SK-N-MC (cell line): ENCODE data around the gene NBPF1.
A peak's percentile ranks its signal among the peaks of the same experiment; 100 is the strongest.
"Not testable (repeated sequence)": the region's sequence is repeated elsewhere in the genome, so short reads cannot be mapped to it uniquely, and the experiment has no call there.

ENCODE experiments used
- DNase-seq: peaks from one replicate; pipeline ENCODE4 v3.0.0-alpha.2; 2011; ENCODE audit warnings: low read depth, low spot score
- H3K27ac ChIP-seq: fragments of 200-600 bp; sonication (generic); 2 replicates; pipeline ENCODE4 v1.5.1; 2016; ENCODE audit warnings: mixed run types
- H3K36me3 ChIP-seq: fragments of 200-600 bp; sonication (generic); 2 replicates; pipeline ENCODE4 v1.6.1; 2017; ENCODE audit warnings: antibody characterized with exemption, low read length, mixed read lengths; ENCODE audit not compliant: insufficient read depth
- H3K4me3 ChIP-seq: fragments of 200-600 bp; sonication (generic); 2 replicates; pipeline ENCODE4 v1.5.1; 2016
- H3K9ac ChIP-seq: fragments of 200-600 bp; sonication (generic); 2 replicates; pipeline ENCODE4 v1.8.0; 2017; ENCODE audit warnings: mixed run types, mixed read lengths; ENCODE audit not compliant: insufficient read length
- H3K9me3 ChIP-seq: fragments of 200-600 bp; sonication (generic); 2 replicates; pipeline ENCODE4 v1.6.1; 2017; ENCODE audit warnings: low read depth, mild to moderate bottlenecking, antibody characterized with exemption, low read length, moderate library complexity, mixed read lengths
- EZH2 ChIP-seq: fragments of 200-600 bp; sonication (generic); IDR thresholded peaks from one replicate; pipeline ENCODE4 v1.6.1; 2017; ENCODE audit warnings: antibody characterized with exemption
- FOXP2 ChIP-seq: optimal IDR thresholded peaks from 2 replicates; pipeline ENCODE3; 2011; ENCODE audit warnings: mild to moderate bottlenecking, moderate library complexity; ENCODE audit not compliant: insufficient read depth; ENCODE audit errors: extremely low read length, control extremely low read depth
- POLR2AphosphoS5 ChIP-seq: IDR thresholded peaks from 2 replicates; pipeline ENCODE4 v1.6.1; 2012; ENCODE audit warnings: mild to moderate bottlenecking, low read depth, low read length, borderline replicate concordance

The NBPF1 gene

GRCh38 chr1:16635959-16636358 lies 22.6 kb upstream of the NBPF1 start:
- not testable (repeated sequence) for H3K9ac ChIP-seq, DNase-seq, H3K9me3 ChIP-seq, H3K4me3 ChIP-seq, H3K27ac ChIP-seq
- H3K36me3 ChIP-seq = peaks cover 18% of the 10 kb centered on the region; the same call in 1 of the 2 replicates

DNA sequence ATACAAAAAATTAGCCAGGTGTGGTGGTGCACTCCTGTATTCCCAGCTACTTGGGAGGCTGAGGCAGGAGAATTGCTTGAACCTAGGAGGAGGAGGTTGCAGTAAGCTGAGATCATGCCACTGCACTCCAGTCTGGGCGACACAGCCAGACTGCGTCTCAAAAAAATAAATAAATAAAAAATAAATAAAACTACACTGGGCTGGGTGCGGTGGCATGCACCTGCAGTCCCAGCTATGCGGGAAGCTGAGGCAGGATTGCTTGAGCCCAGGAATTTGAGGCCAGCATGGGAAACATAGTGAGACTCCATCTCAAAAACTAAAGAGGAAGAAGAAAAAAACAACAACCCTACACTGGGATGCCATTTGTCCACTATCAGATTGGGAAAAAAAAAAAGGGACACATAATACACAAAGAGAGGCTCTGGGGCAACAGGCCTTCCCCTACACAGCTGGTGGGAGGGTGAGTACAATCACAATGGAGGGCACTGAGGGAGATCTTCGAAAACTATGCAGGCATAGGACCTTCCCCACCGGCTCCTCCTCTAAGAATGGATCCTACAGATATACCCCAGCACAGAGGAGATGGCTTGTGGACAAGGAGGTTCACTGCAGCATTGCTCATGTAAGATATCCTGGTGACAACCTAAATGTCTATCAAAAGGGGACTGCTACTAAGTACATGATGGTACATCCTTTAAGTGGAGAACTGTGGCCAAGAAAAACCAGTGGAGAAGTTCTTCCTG lies 20.3 kb upstream of the NBPF1 start:
- not testable (repeated sequence) for DNase-seq, H3K27ac ChIP-seq, H3K9me3 ChIP-seq, H3K9ac ChIP-seq, H3K4me3 ChIP-seq
- H3K36me3 ChIP-seq = peaks cover 25% of the 10 kb centered on the region; the same call in 1 of the 2 replicates

DNA sequence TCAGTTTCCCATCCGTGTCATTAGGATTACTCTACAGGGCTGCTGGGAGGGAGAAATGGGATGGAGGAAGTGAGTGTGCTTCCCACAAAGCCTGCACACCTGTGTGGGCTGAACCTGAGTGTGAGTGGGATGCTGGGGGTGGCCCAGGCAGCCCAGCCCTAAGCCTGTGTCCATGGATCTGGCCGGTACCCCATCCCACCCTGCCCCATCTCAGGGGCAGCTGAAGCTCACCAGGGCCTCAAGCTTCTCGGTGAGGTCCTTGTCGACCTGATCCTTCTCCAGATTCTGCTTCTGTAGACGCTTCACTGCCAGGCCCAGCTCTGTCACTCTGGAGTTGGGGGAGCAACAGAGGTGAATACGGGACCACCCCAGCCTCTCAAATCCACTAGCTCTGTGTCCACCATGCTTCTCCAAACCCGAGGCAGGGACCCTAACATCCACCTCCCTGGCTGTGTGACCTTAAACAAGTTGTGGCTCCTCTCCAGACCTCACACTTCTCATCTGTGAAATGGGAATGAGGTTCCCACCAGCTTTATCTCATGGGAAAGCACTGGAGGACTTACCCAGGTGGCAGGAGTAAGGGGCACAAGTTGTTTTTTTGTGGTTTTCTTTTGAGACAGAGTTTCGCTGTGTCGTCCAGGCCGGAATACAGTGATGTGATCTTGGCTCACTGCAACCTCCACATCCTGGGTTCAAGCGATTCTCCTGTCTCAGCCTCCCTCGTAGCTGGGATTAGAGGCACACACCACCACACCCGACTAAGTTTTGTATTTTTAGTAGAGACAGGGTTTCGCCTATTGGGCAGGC lies 18.9 kb upstream of the NBPF1 start:
- DNase-seq, H3K4me3 ChIP-seq, H3K9ac ChIP-seq, H3K9me3 ChIP-seq, H3K27ac ChIP-seq: not testable (repeated sequence)
- peaks cover 31% of the 10 kb centered on the region; the same call in 1 of the 2 replicates for H3K36me3 ChIP-seq

DNA sequence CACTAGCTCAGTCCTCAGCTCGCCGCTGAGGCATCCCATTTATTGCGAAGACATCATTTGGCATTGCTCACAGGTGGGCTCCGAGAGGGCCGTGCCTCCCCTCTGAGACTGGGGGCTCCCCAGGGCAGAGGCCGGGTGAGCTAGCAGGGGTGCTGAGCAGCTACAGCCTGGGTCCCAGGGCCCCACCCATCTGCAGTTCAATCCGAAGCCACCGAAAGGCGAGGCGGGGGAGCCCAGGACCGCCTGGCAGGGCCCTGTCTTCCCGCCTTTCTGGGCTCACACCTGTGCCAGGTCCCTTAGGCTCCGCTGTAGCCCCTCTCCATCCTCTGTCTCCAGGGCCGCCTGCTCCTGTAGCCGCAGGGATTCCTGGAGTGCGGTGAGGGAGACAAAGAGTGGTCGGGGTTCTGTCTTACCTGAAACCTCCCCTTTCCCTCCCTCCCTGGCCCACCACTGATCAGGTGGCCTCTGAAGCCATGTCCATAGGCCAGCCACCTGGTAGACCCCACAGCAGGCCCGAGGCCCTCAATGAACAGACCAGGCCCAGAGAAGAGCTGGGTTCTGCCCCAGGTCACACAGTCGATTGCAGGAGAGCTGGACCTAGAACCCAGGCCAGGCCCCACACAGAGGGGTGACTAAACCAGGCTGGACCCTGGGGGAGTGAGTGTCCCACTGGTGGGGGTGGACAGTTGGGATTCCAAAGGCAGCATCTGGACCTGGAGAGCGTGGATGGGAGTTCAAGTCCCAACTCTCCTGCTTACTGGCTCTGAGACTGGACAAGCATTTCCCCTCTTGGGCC lies 18.1 kb upstream of the NBPF1 start:
- Histone ChIP-seq H3K9ac (no peak overlapping the region), H3K27ac (no peak overlapping the region), H3K36me3 (peaks cover 32% of the 10 kb centered on the region; the same call in 1 of the 2 replicates), H3K4me3 (no peak overlapping the region), H3K9me3 (no peaks in the 10 kb centered on the region)
- TF ChIP-seq POLR2AphosphoS5 (no peak), FOXP2 (no peak), EZH2 (no peak)
- DNase-seq = no peak

- DNase-seq = no peak
- TF ChIP-seq EZH2 = no peak
- Histone ChIP-seq H3K4me3 (no peak overlapping the region), H3K36me3 (peaks cover 38% of the 10 kb centered on the region; the same call in 1 of the 2 replicates), H3K9me3 (no peaks in the 10 kb centered on the region), H3K27ac (no peak overlapping the region), H3K9ac (no peak overlapping the region)
These were observed 17.4 kb upstream of the NBPF1 start for GRCh38 chr1:16630661-16631247.

DNA sequence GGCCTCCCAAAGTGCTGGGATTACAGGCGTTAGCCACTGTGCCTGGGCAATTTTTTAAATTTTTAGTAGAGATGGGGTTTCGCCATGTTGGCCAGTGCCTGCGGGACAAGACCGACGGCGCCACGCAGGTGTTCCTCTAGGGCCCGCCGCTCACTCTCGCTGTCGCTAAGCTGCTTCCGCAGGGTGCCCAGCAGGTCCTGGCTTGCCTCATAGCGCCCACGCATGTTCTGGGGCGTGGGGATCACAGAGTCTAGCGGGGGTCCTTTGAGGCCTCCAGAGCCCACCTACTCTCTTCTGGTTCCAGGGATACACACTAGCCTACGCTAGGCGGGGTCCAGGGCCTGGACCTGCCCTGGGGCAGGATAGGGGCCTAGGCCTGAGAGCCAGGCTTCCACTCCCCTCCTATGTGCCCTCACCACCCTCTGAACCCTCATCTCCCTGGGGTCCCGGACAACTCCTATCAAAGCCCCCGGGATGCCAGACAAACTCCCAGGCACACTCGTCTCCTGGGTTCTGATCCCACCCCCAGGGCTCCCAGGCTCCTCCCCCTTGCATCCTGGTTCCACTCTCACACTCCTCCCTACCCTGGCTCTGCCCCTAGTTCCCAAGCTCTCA lies 16.7 kb upstream of the NBPF1 start:
- H3K27ac ChIP-seq, H3K9me3 ChIP-seq, H3K4me3 ChIP-seq, H3K9ac ChIP-seq, DNase-seq: not testable (repeated sequence)
- H3K36me3 ChIP-seq = peaks cover 42% of the 10 kb centered on the region; the same call in 1 of the 2 replicates

DNA sequence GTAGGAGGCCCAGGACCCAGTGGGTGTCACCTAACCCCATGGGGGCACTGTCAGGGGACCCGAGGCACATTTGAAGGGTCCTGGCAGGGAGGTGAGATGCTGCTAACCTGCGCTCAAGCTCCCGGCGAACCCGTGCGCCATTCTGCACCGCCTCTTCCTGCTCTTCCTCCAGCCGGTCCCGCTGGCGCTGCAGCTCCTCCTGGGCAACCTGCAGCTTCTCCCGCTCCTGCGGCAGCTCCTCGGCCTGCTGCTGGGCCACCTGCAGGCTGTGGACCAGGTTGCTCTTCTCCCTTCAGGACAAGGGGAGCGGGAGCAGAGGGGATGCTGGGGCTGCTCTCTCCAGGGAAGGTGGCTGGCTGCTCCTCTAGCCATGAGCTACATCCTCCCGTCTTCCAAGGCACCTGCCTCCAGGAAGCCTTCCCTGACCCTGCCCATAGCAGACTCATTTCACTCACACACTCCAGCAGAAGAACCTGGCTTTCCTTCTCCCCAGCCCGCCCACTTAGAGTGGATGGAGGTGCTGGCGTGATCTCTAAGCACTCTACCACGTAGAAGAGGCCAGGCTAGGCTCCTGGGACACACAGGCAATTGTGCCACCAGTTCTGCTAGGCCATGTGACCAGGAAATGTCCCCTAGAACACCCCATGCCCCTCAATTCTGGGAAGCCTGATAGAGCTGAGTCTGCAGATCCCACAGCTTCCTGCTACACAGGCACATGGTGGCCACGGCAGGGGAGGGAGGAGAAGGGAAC lies 15.2 kb upstream of the NBPF1 start:
- peaks cover 50% of the 10 kb centered on the region; the same call in 1 of the 2 replicates for H3K36me3 ChIP-seq
- no peak overlapping the region for H3K27ac ChIP-seq
- H3K9ac ChIP-seq = no peak overlapping the region
- H3K4me3 ChIP-seq = no peak overlapping the region
- TF ChIP-seq POLR2AphosphoS5 = peak; percentile 16; the same call in 1 of the 2 replicates
- TF ChIP-seq EZH2 = no peak
- no peak for DNase-seq
- H3K9me3 ChIP-seq = no peaks in the 10 kb centered on the region

DNA sequence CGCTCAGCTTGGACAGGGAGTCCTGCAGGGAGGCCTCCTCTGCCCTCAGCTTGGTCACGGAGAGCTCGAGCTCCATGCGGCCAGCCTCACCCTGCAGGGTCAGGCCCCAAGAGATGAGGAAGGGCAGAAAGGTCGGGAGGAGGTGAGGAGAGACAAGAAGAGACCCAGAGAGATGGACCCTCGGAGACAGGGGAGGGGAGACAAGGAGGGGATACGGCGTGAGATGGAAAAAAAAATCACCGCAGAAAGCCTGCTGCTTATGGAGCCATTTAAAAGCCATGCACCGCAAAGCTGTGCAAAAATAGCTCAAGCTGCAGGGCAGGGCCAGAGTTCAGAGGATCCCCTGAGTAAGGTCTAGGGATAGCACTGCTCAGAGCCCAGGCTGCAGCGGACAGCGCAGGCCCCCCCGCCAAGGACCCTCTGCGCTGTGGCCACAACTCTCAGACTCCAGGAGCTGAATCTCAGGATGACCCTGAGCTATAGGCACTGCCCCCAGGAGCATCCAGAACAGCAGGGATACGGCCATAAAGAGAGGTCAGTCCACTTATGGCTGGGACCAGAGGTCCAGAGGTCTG lies 13.1 kb upstream of the NBPF1 start:
- H3K9me3 ChIP-seq, H3K9ac ChIP-seq, H3K4me3 ChIP-seq, H3K27ac ChIP-seq, DNase-seq: not testable (repeated sequence)
- peaks cover 38% of the 10 kb centered on the region; the same call in 1 of the 2 replicates for H3K36me3 ChIP-seq
